Panc1 (cell line): ENCODE data around the gene CD37.

ENCODE experiments used
- CTCF ChIP-seq: fragments of 450-650 bp; IDR thresholded peaks from 2 replicates; pipeline ENCODE4 v1.5.1; 2017; ENCODE audit warnings: mild to moderate bottlenecking
- TCF7L2 ChIP-seq: IDR thresholded peaks from 2 replicates; pipeline ENCODE4 v1.6.1; 2011; ENCODE audit warnings: mild to moderate bottlenecking, low read depth, low read length, inconsistent platforms

GRCh38 chr19:49331616-49332055 is 3.6 kb upstream of the CD37 start:
- TF ChIP-seq CTCF (no peak), TCF7L2 (no peak)
